ENCODE data around the gene VIPR2. TPM values are rescaled to one million over a fixed set of nuclear protein-coding genes. Genes with fewer than 3 reads are reported as not detected.

The VIPR2 gene
- total RNA-seq, 4 donors from 2014 or later, result 0.59 to 0.64 (median 0.60) TPM; not detected in 1

- no peaks in the 10 kb centered on the region for H3K9me3 ChIP-seq
- H3K27me3 ChIP-seq, result peaks cover 5% of the 10 kb centered on the region
- H3K36me3 ChIP-seq, result no peaks in the 10 kb centered on the region
- DNase-seq (ENCODE audit: low spot score in 2 of 2), result peak; percentile 28 to 44
- 85% methylated on average over 10 of the region's 12 CpGs for WGBS
- H3K4me3 ChIP-seq, result no peak overlapping the region
- H3K4me1 ChIP-seq, result peaks cover 11% of the 10 kb centered on the region
- no peak overlapping the region for H3K27ac ChIP-seq
- TF ChIP-seq POLR2A (IDR thresholded peaks at IDR 0.05) (no peak), EP300 (IDR thresholded peaks at IDR 0.05) (no peak), POLR2AphosphoS5 (IDR thresholded peaks at IDR 0.05) (no peak), CTCF (IDR thresholded peaks at IDR 0.05) (no peak)
Measured at GRCh38 chr7:159023746-159024145, 120.9 kb downstream of the VIPR2 start.

DNA sequence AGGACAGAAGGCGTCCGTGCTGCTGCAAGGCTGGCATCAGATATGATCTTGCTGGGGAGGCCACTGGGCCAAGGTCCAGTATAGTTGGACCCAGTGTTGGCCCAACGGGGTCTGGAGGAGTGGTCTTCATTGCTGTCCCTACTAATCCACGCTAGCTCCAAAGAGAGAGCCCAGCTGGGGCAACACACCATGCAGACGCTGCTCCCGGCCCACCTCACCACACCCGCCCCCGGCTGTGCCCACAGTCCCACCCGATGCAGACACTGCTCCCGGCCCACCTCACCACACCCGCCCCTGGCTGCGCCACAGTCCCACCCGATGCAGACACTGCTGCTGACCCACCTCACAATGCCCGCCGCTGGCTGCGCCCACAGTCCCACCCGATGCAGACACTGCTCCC is 121.5 kb downstream of the VIPR2 start:
- Histone ChIP-seq H3K36me3 (no peaks in the 10 kb centered on the region), H3K27ac (no peak overlapping the region), H3K9me3 (no peaks in the 10 kb centered on the region), H3K27me3 (peaks cover 5% of the 10 kb centered on the region), H3K4me1 (peaks cover 10% of the 10 kb centered on the region), H3K4me3 (no peak overlapping the region)
- DNase-seq (ENCODE audit: low spot score in 2 of 2), result peak; percentile 43 to 50
- 88% methylated on average over 14 of the region's 17 CpGs for WGBS
- no peak for TF ChIP-seq POLR2AphosphoS5 (IDR thresholded peaks at IDR 0.05)
- no peak for TF ChIP-seq EP300 (IDR thresholded peaks at IDR 0.05)
- TF ChIP-seq POLR2A (IDR thresholded peaks at IDR 0.05), result no peak
- TF ChIP-seq CTCF (IDR thresholded peaks at IDR 0.05), result no peak

- peak; percentile 49 to 59 for DNase-seq (ENCODE audit: low spot score in 2 of 2)
- Histone ChIP-seq H3K9me3 (no peaks in the 10 kb centered on the region), H3K36me3 (no peaks in the 10 kb centered on the region), H3K27ac (no peak overlapping the region), H3K27me3 (peaks cover 5% of the 10 kb centered on the region), H3K4me1 (peaks cover 4% of the 10 kb centered on the region), H3K4me3 (no peak overlapping the region)
- WGBS, result 87% methylated on average over 15 of the region's 20 CpGs
- TF ChIP-seq POLR2AphosphoS5 (IDR thresholded peaks at IDR 0.05) (no peak), CTCF (IDR thresholded peaks at IDR 0.05) (no peak), POLR2A (IDR thresholded peaks at IDR 0.05) (no peak), EP300 (IDR thresholded peaks at IDR 0.05) (no peak)
Measured at GRCh38 chr7:159022238-159022993, 122.3 kb downstream of the VIPR2 start.

DNA sequence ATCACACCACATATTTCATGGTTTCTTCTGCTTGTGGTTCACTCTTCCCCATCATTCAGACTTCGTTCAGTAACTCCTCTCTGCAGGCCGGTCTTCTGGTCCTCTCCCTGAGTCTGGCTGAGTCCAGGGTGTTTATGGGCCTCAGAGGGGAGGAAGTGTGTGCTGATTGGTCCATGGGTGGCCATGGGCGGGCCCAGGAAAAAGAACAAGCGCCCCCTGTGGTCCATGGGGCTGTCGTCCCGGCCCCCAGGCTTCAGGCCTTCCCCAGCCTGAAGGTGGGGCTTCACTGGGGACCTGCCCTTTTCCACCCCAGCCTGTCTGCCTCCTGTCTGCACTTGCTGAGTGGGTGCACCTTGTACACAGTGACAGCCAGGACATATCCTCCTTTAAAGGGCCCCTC is 123.7 kb downstream of the VIPR2 start:
- H3K4me3 ChIP-seq, result no peak overlapping the region
- TF ChIP-seq CTCF (IDR thresholded peaks at IDR 0.05) (no peak), POLR2A (IDR thresholded peaks at IDR 0.05) (no peak), EP300 (IDR thresholded peaks at IDR 0.05) (no peak), POLR2AphosphoS5 (IDR thresholded peaks at IDR 0.05) (no peak)
- H3K9me3 ChIP-seq, result no peaks in the 10 kb centered on the region
- H3K36me3 ChIP-seq, result no peaks in the 10 kb centered on the region
- DNase-seq (ENCODE audit: low spot score in 2 of 2), result peak; percentile 17 to 47
- no peak overlapping the region for H3K27ac ChIP-seq
- peaks cover 5% of the 10 kb centered on the region for H3K27me3 ChIP-seq
- 77% methylated on average over 6 of the region's 6 CpGs for WGBS
- H3K4me1 ChIP-seq, result peaks cover under 1% of the 10 kb centered on the region

GRCh38 chr7:159019111-159019510 is 125.6 kb downstream of the VIPR2 start:
- no peak for DNase-seq (ENCODE audit: low spot score in 2 of 2)
- Histone ChIP-seq H3K4me1 (peaks cover 14% of the 10 kb centered on the region), H3K9me3 (no peaks in the 10 kb centered on the region), H3K4me3 (no peak overlapping the region), H3K36me3 (no peaks in the 10 kb centered on the region), H3K27me3 (no peaks in the 10 kb centered on the region), H3K27ac (no peak overlapping the region)
- 76% methylated on average over 5 of the region's 5 CpGs for WGBS
- TF ChIP-seq POLR2A (IDR thresholded peaks at IDR 0.05) (no peak), EP300 (IDR thresholded peaks at IDR 0.05) (no peak), POLR2AphosphoS5 (IDR thresholded peaks at IDR 0.05) (no peak), CTCF (IDR thresholded peaks at IDR 0.05) (no peak)

Measured in suprapubic skin (tissue), 4 donors.